ENCODE results near the gene C2CD4A. TPM values are rescaled to one million over a fixed set of nuclear protein-coding genes. Genes with fewer than 3 reads are reported as not detected.
"Not testable (repeated sequence)": the region's sequence is repeated elsewhere in the genome, so short reads cannot be mapped to it uniquely, and the experiment has no call there.

Gene C2CD4A
- total and polyA plus RNA-seq, 9 of the 15 experiments (the other 6 are each of a cell fraction or from before 2014, with no cell fraction given): not detected

- H3K79me2 ChIP-seq (ENCODE audit: control insufficient read depth, insufficient read depth, low read length): peaks cover 42% of the 10 kb centered on the region
- peaks cover 8 to 14% of the 10 kb centered on the region in 2 experiments; a peak in 3 of 5 replicates for H3K4me1 ChIP-seq (replicated peaks in 1 of 2; ENCODE audit: control insufficient read depth in 2 of 2, insufficient read depth in 2 of 2, low read length in 2 of 2)
- FAIRE-seq; H3K27me3 ChIP-seq (ENCODE audit: control insufficient read depth in 2 of 2, insufficient read depth in 2 of 2, low read length in 2 of 2); H2AFZ ChIP-seq (ENCODE audit: low read depth, low read length); ATAC-seq; H3K9me1 ChIP-seq (ENCODE audit: control insufficient read depth, insufficient read depth, low read length); POLR2A ChIA-PET; BruUV-seq (replicated peaks); H4K20me1 ChIP-seq (replicated peaks; ENCODE audit: control insufficient read depth, insufficient read depth, low read length); H3K9me3 ChIP-seq (replicated peaks; ENCODE audit: control insufficient read depth, insufficient read depth, low read depth, low read length); CTCF ChIA-PET (ENCODE audit: low intra/inter-chr PET ratio); in situ Hi-C loops (cut with MboI); intact Hi-C loops (cut with micrococcal nuclease); DNase-seq (ENCODE audit: extremely low read depth in 1 of 4, low spot score in 3 of 4); H3K4me3 ChIP-seq; H3K4me2 ChIP-seq (ENCODE audit: insufficient read depth, low read length); H3K36me3 ChIP-seq (ENCODE audit: control insufficient read depth, insufficient read depth, low read length); H3K27ac ChIP-seq (ENCODE audit: extremely low read depth, low read depth, low read length); H3K9ac ChIP-seq (ENCODE audit: insufficient read depth in 1 of 2, low read depth in 2 of 2, low read length in 2 of 2): not testable (repeated sequence)
- no CpG with 5 or more reads among the region's 4 CpGs for WGBS (ENCODE audit: insufficient coverage, low coverage, missing lambda C conversion rate)
- TF ChIP-seq BCOR (IDR thresholded peaks at IDR 0.05): peak; percentile 46; the same call in 1 of the 2 replicates
- TF ChIP-seq KDM1A (IDR thresholded peaks at IDR 0.05): 0 out of 4 replicates have a peak, but pooled peaks of 1 of the 2 experiments have one; percentile 23
Observed at GRCh38 chr15:62048254-62048653, 18.5 kb upstream of the C2CD4A start.

GRCh38 chr15:62050115-62050514 is 16.7 kb upstream of the C2CD4A start:
- Histone ChIP-seq H3K4me3 (no peak overlapping the region), H3K79me2 (ENCODE audit: control insufficient read depth, insufficient read depth, low read length) (peaks cover 49% of the 10 kb centered on the region), H3K4me2 (ENCODE audit: insufficient read depth, low read length) (no peak overlapping the region), H3K9ac (ENCODE audit: insufficient read depth in 1 of 2, low read depth in 2 of 2, low read length in 2 of 2) (no peak overlapping the region), H3K4me1 (replicated peaks in 1 of 2; ENCODE audit: control insufficient read depth in 2 of 2, insufficient read depth in 2 of 2, low read length in 2 of 2) (peaks cover 8 to 14% of the 10 kb centered on the region in 2 experiments; a peak in 3 of 5 replicates), H2AFZ (ENCODE audit: low read depth, low read length) (no peak overlapping the region), H4K20me1 (replicated peaks; ENCODE audit: control insufficient read depth, insufficient read depth, low read length) (peaks cover 8% of the 10 kb centered on the region), H3K36me3 (ENCODE audit: control insufficient read depth, insufficient read depth, low read length) (no peaks in the 10 kb centered on the region), H3K27me3 (ENCODE audit: control insufficient read depth in 2 of 2, insufficient read depth in 2 of 2, low read length in 2 of 2) (no peaks in the 10 kb centered on the region), H3K27ac (ENCODE audit: extremely low read depth, low read depth, low read length) (no peak overlapping the region), H3K9me1 (ENCODE audit: control insufficient read depth, insufficient read depth, low read length) (no peaks in the 10 kb centered on the region), H3K9me3 (replicated peaks; ENCODE audit: control insufficient read depth, insufficient read depth, low read depth, low read length) (no peaks in the 10 kb centered on the region)
- DNase-seq (ENCODE audit: extremely low read depth in 1 of 4, low spot score in 3 of 4) (peak in 2 of 4 experiments; percentile 30 to 32), FAIRE-seq (no peak), ATAC-seq (peak; percentile 80)
- 0% methylated on average over 1 of the region's 1 CpG for WGBS (ENCODE audit: insufficient coverage, low coverage, missing lambda C conversion rate)
- ChIA-PET CTCF (ENCODE audit: low intra/inter-chr PET ratio) (no interaction called here), POLR2A (no interaction called here)
- in situ Hi-C loops (cut with MboI) (no loop called here), intact Hi-C loops (cut with micrococcal nuclease) (no loop called here)
- no TSS peak for BruUV-seq (replicated peaks)
- TF ChIP-seq CCAR2 (IDR thresholded peaks at IDR 0.05; ENCODE audit: low read depth, low read length) (no peak), DPF2 (IDR thresholded peaks at IDR 0.05) (peak; percentile 48; the same call in 1 of the 2 replicates), PKNOX1 (IDR thresholded peaks at IDR 0.05) (peak; percentile 56; the same call in 1 of the 2 replicates), ZNF277 (CRISPR knock-in tag; IDR thresholded peaks at IDR 0.05; ENCODE audit: borderline replicate concordance) (no peak)

Measured in K562 (cell line).